GM12878 (cell line): Measurements from ENCODE around the gene FCGR3B.
"Not testable (repeated sequence)": the region's sequence is repeated elsewhere in the genome, so short reads cannot be mapped to it uniquely, and the experiment has no call there.

Source experiments
- BCL11A ChIP-seq: IDR thresholded peaks from 2 replicates; pipeline ENCODE4 v1.6.1; 2011; ENCODE audit warnings: low read depth, low read length
- CEBPZ ChIP-seq: fragments of 150-350 bp; IDR thresholded peaks from 2 replicates; pipeline ENCODE4 v1.6.1; 2016; ENCODE audit warnings: low read depth, low read length
- FOXK2 ChIP-seq: fragments of 450-650 bp; IDR thresholded peaks from 2 replicates; pipeline ENCODE4 v1.6.1; 2017; ENCODE audit warnings: mild to moderate bottlenecking, moderate library complexity
- JUNB ChIP-seq: IDR thresholded peaks from 2 replicates; pipeline ENCODE4 v1.6.1; 2016; ENCODE audit warnings: antibody characterized with exemption, mild to moderate bottlenecking
- NFXL1 ChIP-seq: fragments of 450-650 bp; IDR thresholded peaks from 2 replicates; pipeline ENCODE4 v1.6.1; 2017; ENCODE audit warnings: antibody characterized with exemption, mild to moderate bottlenecking, borderline replicate concordance
- POLR2A ChIP-seq: IDR thresholded peaks from 2 replicates; pipeline ENCODE4 v1.6.1; 2011; ENCODE audit warnings: low read depth, mild to moderate bottlenecking, low read length
- POLR2AphosphoS5 ChIP-seq: IDR thresholded peaks from 2 replicates; pipeline ENCODE4 v1.6.1; 2011; ENCODE audit warnings: mild to moderate bottlenecking, low read length, inconsistent platforms
- RBBP5 ChIP-seq: fragments of 200-600 bp; sonication (generic); conservative IDR thresholded peaks from 2 replicates; pipeline ENCODE4 v1.6.1; 2016
- TAF1 ChIP-seq: IDR thresholded peaks from 2 replicates; pipeline ENCODE4 v1.6.1; 2011; ENCODE audit warnings: mild to moderate bottlenecking, low read depth, low read length, borderline replicate concordance
- ZBTB11 ChIP-seq: fragments of 450-650 bp; formaldehyde crosslinking; IDR thresholded peaks from 2 replicates; pipeline ENCODE4 v1.5.0; 2022; ENCODE audit warnings: mild to moderate bottlenecking, missing genetic modification characterization
- TF ChIP-seq, protein P1 (sequence below), 3 experiments: IDR thresholded peaks in 2 of 3; conservative IDR thresholded peaks in 1 of 3; 2 replicates each; pipeline ENCODE4 v1.5.1; 2011; ENCODE audit warnings: low read depth in 3 of 3, low read length in 3 of 3, mild to moderate bottlenecking in 3 of 3, control low read depth in 2 of 3, moderate library complexity in 2 of 3, inconsistent platforms in 1 of 3, mixed read lengths in 1 of 3; ENCODE audit not compliant: control insufficient read depth in 2 of 3, insufficient read depth in 1 of 3; ENCODE audit errors: extremely low read depth in 1 of 3

DNA sequence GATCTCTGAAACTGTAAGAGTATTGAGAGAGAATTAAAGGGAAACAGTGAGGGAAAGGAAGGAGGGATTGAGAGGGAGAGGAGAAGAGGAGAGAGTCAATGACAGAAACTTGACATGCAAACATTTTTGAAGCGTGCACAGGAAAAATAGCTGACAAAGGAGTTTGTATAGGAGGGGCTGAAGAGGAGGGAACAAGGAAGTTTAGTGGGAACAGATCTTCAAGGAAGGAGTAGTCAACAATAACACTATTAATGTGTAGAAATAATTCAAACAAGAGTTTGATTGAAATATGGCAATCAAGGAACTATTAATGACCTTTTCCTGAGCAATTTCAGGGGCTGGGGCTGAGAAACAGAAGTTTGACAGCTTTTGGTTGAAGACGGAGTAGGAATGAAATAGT is 4.0 kb upstream of the FCGR3B start:
- TF ChIP-seq POLR2A; CEBPZ; NFXL1; POLR2AphosphoS5; BCL11A; JUNB; FOXK2; ZBTB11 (CRISPR knock-in tag); TAF1; RBBP5: not testable (repeated sequence)
- TF ChIP-seq, protein P1, sequence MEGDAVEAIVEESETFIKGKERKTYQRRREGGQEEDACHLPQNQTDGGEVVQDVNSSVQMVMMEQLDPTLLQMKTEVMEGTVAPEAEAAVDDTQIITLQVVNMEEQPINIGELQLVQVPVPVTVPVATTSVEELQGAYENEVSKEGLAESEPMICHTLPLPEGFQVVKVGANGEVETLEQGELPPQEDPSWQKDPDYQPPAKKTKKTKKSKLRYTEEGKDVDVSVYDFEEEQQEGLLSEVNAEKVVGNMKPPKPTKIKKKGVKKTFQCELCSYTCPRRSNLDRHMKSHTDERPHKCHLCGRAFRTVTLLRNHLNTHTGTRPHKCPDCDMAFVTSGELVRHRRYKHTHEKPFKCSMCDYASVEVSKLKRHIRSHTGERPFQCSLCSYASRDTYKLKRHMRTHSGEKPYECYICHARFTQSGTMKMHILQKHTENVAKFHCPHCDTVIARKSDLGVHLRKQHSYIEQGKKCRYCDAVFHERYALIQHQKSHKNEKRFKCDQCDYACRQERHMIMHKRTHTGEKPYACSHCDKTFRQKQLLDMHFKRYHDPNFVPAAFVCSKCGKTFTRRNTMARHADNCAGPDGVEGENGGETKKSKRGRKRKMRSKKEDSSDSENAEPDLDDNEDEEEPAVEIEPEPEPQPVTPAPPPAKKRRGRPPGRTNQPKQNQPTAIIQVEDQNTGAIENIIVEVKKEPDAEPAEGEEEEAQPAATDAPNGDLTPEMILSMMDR (IDR thresholded peaks at IDR 0.05 in 2 of 3, conservative IDR thresholded peaks at IDR 0.05 in 1 of 3; ENCODE audit: control insufficient read depth in 2 of 3, extremely low read depth in 1 of 3, insufficient read depth in 1 of 3, low read depth in 3 of 3, low read length in 3 of 3): not testable (repeated sequence)
